PC-3 (cell line): ENCODE data around the gene VASH1.

Source experiments
- CTCF ChIP-seq: fragments of 300-600 bp; sonication (generic); conservative IDR thresholded peaks from 2 replicates; pipeline ENCODE4 v1.5.1; 2017; ENCODE audit warnings: antibody characterized with exemption, low read depth, mild to moderate bottlenecking, low read length
- EZH2 ChIP-seq: fragments of 300-600 bp; sonication (generic); IDR thresholded peaks from one replicate; pipeline ENCODE4 v1.6.1; 2017; ENCODE audit warnings: antibody characterized with exemption, mild to moderate bottlenecking, low read length; ENCODE audit not compliant: unreplicated experiment
- EZH2phosphoT487 ChIP-seq: fragments of 300-600 bp; sonication (generic); IDR thresholded peaks from 2 replicates; pipeline ENCODE4 v1.6.1; 2018; ENCODE audit warnings: mild to moderate bottlenecking, antibody characterized with exemption, low read length, borderline replicate concordance

GRCh38 chr14:76793956-76794355 lies 32.7 kb downstream of the VASH1 start:
- TF ChIP-seq CTCF (no peak), EZH2 (no peak), EZH2phosphoT487 (no peak)
